ENCODE results near the gene PPARG.
"Not testable (repeated sequence)": the region's sequence is repeated elsewhere in the genome, so short reads cannot be mapped to it uniquely, and the experiment has no call there.

Gene PPARG

DNA sequence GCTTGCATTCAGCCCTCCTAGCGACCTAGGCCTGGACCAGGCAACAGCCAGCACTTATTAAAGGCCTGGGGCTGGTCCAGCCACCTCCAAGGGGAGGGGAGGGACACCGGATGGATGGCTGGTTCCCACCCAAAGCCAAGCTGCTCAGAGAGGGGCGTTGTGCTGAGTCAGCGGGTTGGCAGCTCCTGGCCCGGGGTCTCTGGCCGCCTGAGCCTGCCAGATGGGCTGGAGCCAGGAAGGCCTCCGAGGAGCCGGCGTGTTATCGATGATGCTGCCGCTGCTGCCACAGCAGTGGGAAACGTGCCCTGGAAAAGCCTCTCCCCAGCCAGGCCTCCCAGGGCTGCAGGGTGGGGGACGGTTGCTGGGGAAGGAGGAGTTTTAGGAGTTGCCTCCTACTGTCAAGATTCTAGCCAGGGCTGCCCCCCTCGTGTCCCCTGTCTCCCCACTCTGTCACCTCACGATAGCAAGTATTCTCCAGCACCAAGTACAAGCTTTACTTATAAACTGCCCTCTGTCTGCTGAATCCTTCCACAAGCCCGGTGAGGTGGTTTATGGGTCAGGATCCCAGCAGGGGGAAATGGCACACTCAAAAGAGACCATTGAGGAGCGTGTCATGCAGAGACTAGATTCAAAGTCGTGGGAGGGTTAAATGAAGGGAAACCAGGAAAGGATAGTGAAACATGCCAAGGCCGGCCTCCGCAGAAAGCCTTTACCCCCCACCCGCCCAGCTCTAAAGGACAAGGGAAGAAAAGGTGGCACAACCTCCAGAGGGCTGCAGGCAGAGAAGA lies 152.3 kb downstream of the PPARG start:
- no peaks in the 10 kb centered on the region for H3K9me3 ChIP-seq (ENCODE audit: control insufficient read depth, low read length)
- H3K36me3 ChIP-seq (ENCODE audit: control insufficient read depth, insufficient read depth, low read length, severe bottlenecking) = no peaks in the 10 kb centered on the region
- H3K4me3 ChIP-seq (ENCODE audit: low read length) = no peak overlapping the region
- H3K27me3 ChIP-seq (replicated peaks; ENCODE audit: control insufficient read depth, insufficient read depth, low read length) = no peaks in the 10 kb centered on the region
- H3K9ac ChIP-seq (ENCODE audit: low read length) = no peak overlapping the region
- DNase-seq (ENCODE audit: low read depth) = peak; percentile 23
- H3K4me1 ChIP-seq (ENCODE audit: control insufficient read depth, insufficient read depth, low read length) = peaks cover 51% of the 10 kb centered on the region

- Histone ChIP-seq H3K4me3 (ENCODE audit: low read length) (no peak overlapping the region), H3K9me3 (ENCODE audit: control insufficient read depth, low read length) (no peaks in the 10 kb centered on the region), H3K36me3 (ENCODE audit: control insufficient read depth, insufficient read depth, low read length, severe bottlenecking) (no peaks in the 10 kb centered on the region), H3K4me1 (ENCODE audit: control insufficient read depth, insufficient read depth, low read length) (peaks cover 36% of the 10 kb centered on the region), H3K9ac (ENCODE audit: low read length) (no peak overlapping the region), H3K27me3 (replicated peaks; ENCODE audit: control insufficient read depth, insufficient read depth, low read length) (no peaks in the 10 kb centered on the region)
- DNase-seq (ENCODE audit: low read depth) = no peak
Measured at GRCh38 chr3:12442654-12443501, 154.0 kb downstream of the PPARG start.

DNA sequence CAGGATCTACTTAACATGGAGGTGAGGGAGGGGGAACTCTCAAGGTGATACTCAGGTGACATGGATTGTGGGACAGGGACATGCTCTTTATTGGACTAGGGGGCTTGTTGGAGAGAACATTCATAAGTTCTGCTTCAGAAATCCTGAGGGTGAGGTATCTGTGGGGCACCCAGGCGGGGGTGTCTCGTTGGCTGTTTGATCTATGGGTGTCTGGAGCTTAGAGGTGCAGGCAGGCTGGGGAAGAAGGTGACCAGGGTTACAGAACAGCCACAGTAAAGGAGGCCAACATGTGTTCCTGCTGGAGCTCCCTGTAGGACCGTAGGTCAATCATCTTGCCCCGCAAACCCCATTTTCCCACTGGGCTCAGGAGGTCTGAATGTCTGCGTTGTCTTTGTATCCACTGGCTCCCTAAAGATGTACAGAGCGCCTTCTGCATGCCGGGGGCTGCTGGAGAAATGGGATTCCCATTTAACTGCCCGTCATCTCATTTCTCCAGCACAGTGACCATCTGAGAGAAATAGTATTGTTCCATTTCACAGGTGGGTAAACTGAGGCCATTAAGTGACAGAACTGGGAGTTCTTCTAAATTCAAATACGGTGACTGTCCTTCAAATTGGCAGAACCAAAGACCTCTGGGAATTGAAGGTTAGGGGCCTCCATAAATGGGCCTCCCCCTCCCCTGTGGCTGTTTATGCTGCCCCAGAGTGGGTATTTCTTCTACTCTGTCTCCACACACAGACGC lies 155.1 kb downstream of the PPARG start:
- Histone ChIP-seq H3K9ac (ENCODE audit: low read length) (no peak overlapping the region), H3K27me3 (replicated peaks; ENCODE audit: control insufficient read depth, insufficient read depth, low read length) (no peaks in the 10 kb centered on the region), H3K4me1 (ENCODE audit: control insufficient read depth, insufficient read depth, low read length) (peaks cover 36% of the 10 kb centered on the region), H3K4me3 (ENCODE audit: low read length) (no peak overlapping the region), H3K9me3 (ENCODE audit: control insufficient read depth, low read length) (no peaks in the 10 kb centered on the region), H3K36me3 (ENCODE audit: control insufficient read depth, insufficient read depth, low read length, severe bottlenecking) (no peaks in the 10 kb centered on the region)
- no peak for DNase-seq (ENCODE audit: low read depth)

DNA sequence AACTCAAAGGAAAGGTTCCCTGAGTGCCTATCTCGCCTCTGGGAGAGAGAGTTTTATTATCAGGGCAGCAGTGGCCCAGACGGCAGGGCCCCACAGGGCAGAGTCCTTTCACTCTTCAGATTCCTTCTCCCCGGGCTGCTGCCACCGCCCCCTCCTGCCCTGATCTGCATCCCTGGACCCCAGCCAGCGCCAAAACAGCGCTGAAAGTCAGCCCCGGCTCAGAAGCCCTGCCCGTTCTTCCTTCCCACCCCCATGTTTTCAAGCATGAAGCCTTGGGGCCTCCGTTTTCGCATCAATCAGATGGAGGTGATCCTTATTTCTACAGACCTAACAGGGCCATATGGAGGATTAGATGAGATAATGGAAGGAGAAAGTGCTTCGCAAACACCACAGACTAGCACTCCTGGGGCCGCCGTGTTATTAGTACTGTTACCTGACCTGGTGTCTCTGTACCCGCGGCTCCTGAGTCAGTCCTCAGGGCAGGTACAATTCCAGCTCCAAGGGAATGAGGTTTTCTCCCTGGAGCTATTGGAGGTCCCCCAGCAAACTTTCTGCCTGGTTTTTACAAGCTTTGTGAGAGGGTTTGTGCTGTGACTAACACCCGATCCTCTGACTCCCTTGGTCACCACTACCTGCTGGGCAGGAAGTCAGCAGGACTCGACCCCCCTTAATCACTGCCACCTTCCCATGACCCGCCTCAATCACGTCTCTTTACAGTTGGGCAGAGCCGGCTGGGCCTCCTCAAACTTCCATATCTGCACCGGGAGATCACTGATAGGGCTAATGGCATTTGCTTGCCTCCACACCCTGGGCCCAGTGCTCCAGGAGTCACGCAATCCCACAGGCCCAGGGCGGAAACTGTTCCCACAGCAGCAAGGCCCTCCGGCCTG lies 156.0 kb downstream of the PPARG start:
- peak; percentile 37 for DNase-seq (ENCODE audit: low read depth)
- no peaks in the 10 kb centered on the region for H3K36me3 ChIP-seq (ENCODE audit: control insufficient read depth, insufficient read depth, low read length, severe bottlenecking)
- H3K27me3 ChIP-seq (replicated peaks; ENCODE audit: control insufficient read depth, insufficient read depth, low read length) = no peaks in the 10 kb centered on the region
- H3K9me3 ChIP-seq (ENCODE audit: control insufficient read depth, low read length) = no peaks in the 10 kb centered on the region
- H3K9ac ChIP-seq (ENCODE audit: low read length) = no peak overlapping the region
- no peak overlapping the region for H3K4me3 ChIP-seq (ENCODE audit: low read length)
- H3K4me1 ChIP-seq (ENCODE audit: control insufficient read depth, insufficient read depth, low read length) = peaks cover 28% of the 10 kb centered on the region

DNA sequence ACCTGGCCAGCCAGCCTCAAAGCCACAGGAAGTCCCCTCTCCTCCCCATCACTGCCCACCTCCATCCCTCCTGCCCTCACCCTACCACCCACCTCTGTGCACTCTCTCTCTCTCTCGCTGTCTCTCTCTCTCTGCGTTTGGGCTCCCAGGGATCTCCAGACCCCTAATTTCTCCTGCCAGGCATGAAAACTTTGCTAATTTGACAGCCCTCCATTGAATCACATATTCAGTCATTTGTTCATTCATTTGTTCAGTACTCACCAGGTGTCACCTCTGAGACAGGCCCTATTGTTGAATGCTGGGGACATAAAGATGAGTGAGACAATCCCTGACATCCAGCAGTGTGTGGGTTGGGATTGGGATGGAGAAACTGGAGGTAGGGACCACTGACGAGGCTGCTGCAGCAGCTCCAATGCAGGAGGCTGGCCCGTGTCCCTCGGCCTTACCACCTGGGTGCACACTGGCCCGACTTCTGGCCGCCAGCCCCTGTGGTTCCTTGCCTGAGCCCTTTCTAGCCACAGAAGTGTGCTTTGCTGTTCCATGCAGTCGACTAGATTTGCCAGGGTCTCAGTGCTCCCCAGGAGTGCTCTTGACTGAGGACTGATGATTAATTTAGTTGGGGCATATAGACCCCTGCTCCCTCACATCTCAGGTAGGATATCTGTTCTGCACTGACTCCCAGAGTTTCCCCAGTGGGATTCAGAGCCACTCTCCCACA lies 156.8 kb downstream of the PPARG start:
- H3K9me3 ChIP-seq (ENCODE audit: control insufficient read depth, low read length) = no peaks in the 10 kb centered on the region
- H3K36me3 ChIP-seq (ENCODE audit: control insufficient read depth, insufficient read depth, low read length, severe bottlenecking) = no peaks in the 10 kb centered on the region
- DNase-seq (ENCODE audit: low read depth) = no peak
- no peak overlapping the region for H3K4me3 ChIP-seq (ENCODE audit: low read length)
- no peak overlapping the region for H3K9ac ChIP-seq (ENCODE audit: low read length)
- H3K27me3 ChIP-seq (replicated peaks; ENCODE audit: control insufficient read depth, insufficient read depth, low read length) = no peaks in the 10 kb centered on the region
- peaks cover 19% of the 10 kb centered on the region for H3K4me1 ChIP-seq (ENCODE audit: control insufficient read depth, insufficient read depth, low read length)

- H3K4me1 ChIP-seq (ENCODE audit: control insufficient read depth, insufficient read depth, low read length) = peaks cover 13% of the 10 kb centered on the region
- no peaks in the 10 kb centered on the region for H3K36me3 ChIP-seq (ENCODE audit: control insufficient read depth, insufficient read depth, low read length, severe bottlenecking)
- no peak overlapping the region for H3K4me3 ChIP-seq (ENCODE audit: low read length)
- no peaks in the 10 kb centered on the region for H3K27me3 ChIP-seq (replicated peaks; ENCODE audit: control insufficient read depth, insufficient read depth, low read length)
- no peaks in the 10 kb centered on the region for H3K9me3 ChIP-seq (ENCODE audit: control insufficient read depth, low read length)
- DNase-seq (ENCODE audit: low read depth) = no peak
- H3K9ac ChIP-seq (ENCODE audit: low read length) = no peak overlapping the region
Measured at GRCh38 chr3:12446298-12446697, 157.4 kb downstream of the PPARG start.

GRCh38 chr3:12447075-12447474 lies 158.2 kb downstream of the PPARG start:
- Histone ChIP-seq H3K36me3 (ENCODE audit: control insufficient read depth, insufficient read depth, low read length, severe bottlenecking) (peaks cover 3% of the 10 kb centered on the region), H3K27me3 (replicated peaks; ENCODE audit: control insufficient read depth, insufficient read depth, low read length) (no peaks in the 10 kb centered on the region), H3K9me3 (ENCODE audit: control insufficient read depth, low read length) (no peaks in the 10 kb centered on the region), H3K9ac (ENCODE audit: low read length) (no peak overlapping the region), H3K4me1 (ENCODE audit: control insufficient read depth, insufficient read depth, low read length) (peaks cover 9% of the 10 kb centered on the region), H3K4me3 (ENCODE audit: low read length) (no peak overlapping the region)
- no peak for DNase-seq (ENCODE audit: low read depth)

DNA sequence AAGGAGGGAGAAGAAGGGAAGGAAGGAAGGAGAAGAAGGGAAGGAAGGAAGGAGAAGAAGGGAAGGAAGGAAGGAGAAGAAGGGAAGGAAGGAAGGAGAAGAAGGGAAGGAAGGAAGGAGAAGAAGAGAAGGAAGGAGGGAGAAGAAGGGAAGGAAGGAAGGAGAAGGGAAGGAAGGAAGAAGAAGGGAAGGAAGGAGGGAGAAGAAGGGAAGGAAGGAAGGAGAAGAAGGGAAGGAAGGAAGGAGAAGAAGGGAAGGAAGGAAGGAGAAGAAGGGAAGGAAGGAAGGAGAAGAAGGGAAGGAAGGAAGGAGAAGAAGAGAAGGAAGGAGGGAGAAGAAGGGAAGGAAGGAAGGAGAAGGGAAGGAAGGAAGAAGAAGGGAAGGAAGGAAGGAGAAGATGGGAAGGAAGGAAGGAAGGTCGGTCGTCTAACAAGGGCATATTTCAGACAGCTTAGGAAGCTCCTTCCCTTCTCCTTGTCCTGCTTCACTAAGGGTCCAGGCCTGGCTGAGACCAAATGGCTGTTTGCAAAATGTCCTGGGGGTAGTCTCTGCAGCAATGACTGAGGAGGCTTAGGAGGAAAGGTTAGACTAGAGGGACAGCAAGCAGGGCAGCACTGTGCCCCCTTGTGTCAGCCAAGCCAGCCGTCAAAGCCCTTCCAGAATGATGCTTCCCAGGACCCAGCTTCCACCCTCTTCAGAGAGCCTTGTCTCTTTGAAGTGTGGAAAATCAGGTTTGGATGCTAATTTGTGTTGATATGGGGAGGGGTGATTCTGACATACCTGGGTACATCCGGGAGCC lies 159.7 kb downstream of the PPARG start:
- DNase-seq (ENCODE audit: low read depth); H3K9ac ChIP-seq (ENCODE audit: low read length); H3K36me3 ChIP-seq (ENCODE audit: control insufficient read depth, insufficient read depth, low read length, severe bottlenecking); H3K4me3 ChIP-seq (ENCODE audit: low read length); H3K9me3 ChIP-seq (ENCODE audit: control insufficient read depth, low read length); H3K27me3 ChIP-seq (replicated peaks; ENCODE audit: control insufficient read depth, insufficient read depth, low read length): not testable (repeated sequence)
- peaks cover 15% of the 10 kb centered on the region for H3K4me1 ChIP-seq (ENCODE audit: control insufficient read depth, insufficient read depth, low read length)

GRCh38 chr3:12449889-12450682 lies 161.2 kb downstream of the PPARG start:
- Histone ChIP-seq H3K9me3 (ENCODE audit: control insufficient read depth, low read length) (no peaks in the 10 kb centered on the region), H3K27me3 (replicated peaks; ENCODE audit: control insufficient read depth, insufficient read depth, low read length) (no peaks in the 10 kb centered on the region), H3K4me3 (ENCODE audit: low read length) (no peak overlapping the region), H3K4me1 (ENCODE audit: control insufficient read depth, insufficient read depth, low read length) (peaks cover 30% of the 10 kb centered on the region), H3K9ac (ENCODE audit: low read length) (no peak overlapping the region), H3K36me3 (ENCODE audit: control insufficient read depth, insufficient read depth, low read length, severe bottlenecking) (peaks cover 3% of the 10 kb centered on the region)
- DNase-seq (ENCODE audit: low read depth) = no peak

All from adipocyte (in vitro differentiated cells).